IPS-18c (cell line): ENCODE measurements around the gene CES3.
A peak's percentile ranks its signal among the peaks of the same experiment; 100 is the strongest.

Source experiments
- H3K4me3 ChIP-seq: 2 replicates; pipeline ENCODE4 v1.7.0; 2013; ENCODE audit warnings: low read depth, mild to moderate bottlenecking, low read length, moderate library complexity; ENCODE audit not compliant: insufficient read depth
- H3K9me3 ChIP-seq: one replicate; pipeline ENCODE4 v1.6.1; 2013; ENCODE audit warnings: mild to moderate bottlenecking, low read length, moderate library complexity; ENCODE audit not compliant: control insufficient read depth, insufficient read depth

The CES3 gene

DNA sequence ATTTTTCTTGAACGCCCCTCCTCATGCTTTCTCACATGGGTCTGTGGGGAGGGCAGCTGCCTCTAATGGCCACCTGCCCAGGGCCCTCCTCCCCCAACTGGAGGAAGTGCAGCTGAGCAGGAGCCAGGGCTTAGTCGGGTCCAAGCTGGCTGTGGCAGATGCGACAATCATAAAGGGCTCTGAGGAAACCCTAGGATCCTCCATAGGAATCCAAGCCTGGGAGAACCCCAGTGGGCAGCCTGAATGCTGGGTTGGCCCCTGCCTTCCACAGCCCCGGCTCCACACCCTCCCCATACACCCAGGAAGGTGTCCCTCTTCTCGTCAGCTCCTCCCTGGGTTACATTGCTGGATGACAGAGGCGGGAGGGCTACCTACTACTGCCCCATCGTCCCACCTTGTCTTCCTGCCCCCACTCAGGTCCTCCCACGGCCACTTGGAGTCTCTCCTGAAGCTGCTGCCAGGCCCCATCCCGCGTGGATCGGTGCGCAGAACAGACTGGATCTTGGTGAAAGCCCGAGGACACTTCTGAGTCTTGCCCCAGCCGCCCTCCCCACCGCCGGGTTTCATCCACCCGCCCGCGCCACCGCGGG lies 52.3 kb downstream of the CES3 start:
- Histone ChIP-seq H3K9me3 (no peaks in the 10 kb centered on the region), H3K4me3 (peak overlapping the region; percentile 52)

DNA sequence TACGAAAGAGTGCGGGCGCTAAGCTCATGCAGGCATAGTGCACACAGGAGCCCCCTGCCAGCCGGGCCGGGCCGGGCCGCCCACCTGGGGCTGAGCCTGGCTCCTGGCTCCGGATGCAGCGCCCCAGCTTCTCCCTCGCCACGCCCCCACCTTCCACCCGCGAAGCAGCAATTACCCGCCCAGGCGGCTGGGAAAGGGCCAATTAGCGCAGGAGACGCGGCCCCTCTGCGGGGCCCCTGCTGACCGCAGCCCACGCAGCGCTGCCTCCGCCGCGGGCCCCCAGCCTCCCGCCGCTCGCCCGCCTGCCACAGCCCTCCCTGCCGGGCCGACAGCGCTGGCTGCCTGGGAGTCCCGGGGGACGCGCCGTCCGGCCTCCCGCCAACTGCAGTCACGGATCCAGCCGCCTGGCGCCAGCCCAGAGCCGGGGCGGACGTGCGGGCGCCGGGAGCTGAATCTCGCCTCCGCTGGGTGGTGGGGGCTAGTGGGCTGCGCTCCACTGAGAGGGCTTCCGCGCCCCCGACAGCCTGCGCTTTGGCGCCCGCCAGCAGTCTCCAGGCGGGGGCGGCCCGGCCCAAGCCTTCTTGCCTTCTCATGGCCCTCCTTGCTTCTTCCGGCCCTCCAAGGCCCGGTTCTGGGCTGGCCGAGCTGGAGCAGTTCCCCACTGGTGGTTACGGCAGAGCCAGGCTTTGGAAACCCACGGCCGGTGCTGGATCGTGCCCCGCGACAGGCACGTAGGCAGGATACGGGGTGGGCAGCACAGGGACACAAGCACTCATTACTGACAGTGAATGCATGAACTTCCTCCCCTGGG lies 53.0 kb downstream of the CES3 start:
- peak overlapping the region; percentile 52 for H3K4me3 ChIP-seq
- H3K9me3 ChIP-seq = no peaks in the 10 kb centered on the region

DNA sequence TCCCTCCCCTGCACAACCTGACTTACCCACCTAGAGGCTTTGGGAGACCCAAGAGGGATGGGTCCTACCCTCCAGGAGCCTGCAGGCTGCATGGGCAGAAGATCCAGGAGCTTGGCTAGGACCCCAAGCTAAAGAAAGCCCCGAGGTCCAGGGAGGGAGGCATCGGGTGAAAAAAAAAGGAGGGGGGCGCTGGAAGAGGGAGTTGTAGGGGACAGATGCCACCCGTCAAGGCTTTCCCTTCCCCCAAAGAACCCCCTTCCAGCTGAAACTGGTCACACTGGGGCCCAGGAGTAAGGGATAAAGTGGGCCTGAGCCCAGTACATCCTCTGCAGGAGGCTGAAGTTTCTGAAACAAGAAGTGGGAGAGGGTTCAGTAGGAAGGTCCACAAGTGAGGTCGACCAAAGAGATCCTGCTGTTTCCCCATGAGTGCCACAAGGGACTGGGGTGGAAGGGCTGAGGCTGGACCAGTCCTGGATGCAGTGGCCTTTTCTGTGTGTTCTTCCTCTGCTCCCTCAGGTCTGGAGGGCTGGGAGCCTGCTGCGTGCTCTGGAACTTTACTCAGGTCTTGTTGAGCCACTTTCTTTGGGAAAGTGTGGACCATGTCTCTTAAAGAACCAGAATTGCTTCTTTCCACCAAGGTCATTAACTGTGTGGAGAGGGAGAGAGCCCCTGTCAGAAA lies 53.7 kb downstream of the CES3 start:
- no peak overlapping the region; the same call in 1 of the 2 replicates for H3K4me3 ChIP-seq
- H3K9me3 ChIP-seq = no peaks in the 10 kb centered on the region

DNA sequence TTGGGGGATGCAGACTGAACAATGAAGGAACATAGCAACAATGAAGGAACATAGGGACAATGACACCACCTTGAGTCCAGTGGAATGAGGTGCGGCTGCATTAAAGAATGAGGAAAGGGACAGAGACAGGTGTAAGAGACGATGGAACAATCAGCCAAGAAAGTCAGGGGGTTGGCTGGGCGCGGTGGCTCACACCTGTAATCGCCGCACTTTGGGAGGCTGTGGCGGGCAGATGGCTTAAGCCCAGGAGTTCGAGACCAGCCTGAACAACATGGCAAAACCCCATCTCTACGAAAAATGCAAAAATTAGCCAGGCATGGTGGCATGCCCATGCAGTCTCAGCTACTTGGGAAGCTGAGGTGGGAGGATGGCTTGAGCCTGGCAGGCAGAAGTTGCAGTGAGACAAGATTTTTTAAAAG lies 54.3 kb downstream of the CES3 start:
- H3K4me3 ChIP-seq = no peak overlapping the region
- H3K9me3 ChIP-seq = no peaks in the 10 kb centered on the region

DNA sequence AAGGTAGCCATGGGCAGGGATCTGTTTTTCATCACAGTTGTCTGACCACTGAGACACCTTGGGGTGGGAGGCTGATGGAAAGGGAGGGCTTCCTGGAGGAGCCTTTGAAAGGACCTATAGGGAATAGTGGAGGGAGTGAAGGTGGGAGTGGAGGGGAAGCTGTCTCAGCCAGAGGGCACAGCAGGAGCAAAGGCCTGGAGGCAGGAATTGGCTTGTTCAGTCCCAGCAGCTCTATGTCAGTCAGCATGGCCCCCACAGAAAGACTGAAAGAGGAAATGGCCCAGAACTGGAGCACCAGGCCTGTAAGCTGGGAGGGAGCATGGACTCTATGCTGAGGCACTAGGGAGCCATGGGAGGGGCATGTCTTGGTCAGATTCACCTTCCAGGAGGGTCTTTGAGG lies 55.1 kb downstream of the CES3 start:
- Histone ChIP-seq H3K9me3 (no peaks in the 10 kb centered on the region), H3K4me3 (no peak overlapping the region)

DNA sequence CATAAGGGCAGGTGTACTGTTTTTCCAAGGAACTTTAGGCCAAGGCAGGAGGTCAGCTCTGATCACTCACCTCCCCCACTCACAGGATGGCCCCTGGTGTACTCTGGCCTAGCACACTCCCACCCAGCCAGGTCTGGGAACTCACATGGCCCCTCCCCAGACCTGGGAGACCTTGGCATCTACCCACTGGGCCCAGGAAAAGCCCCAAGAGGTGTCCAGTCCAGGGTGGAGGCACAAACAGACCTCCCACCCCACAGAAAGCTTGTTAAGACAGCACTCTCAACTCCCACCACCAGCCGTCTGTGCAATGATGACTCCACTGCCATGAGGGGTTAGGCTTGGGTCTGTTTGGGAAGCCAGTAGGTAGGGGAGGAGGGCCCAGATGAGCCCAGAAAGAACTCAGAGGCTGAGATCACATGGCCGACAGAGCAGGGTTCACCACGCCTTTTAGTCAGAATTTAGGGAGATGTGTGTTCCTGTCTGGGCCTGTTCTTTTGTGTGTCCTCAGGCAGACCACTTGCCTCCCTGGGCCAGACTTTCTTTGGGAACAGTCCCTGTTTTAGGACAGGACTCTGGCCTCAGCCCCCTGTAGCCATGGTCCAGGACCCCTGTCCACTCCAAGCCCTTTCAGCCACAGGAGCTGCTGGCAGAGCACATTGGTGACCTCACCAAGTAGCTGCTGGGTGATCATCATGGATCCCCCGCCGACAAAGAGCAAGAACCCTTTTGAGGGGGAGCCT lies 55.8 kb downstream of the CES3 start:
- no peaks in the 10 kb centered on the region for H3K9me3 ChIP-seq
- H3K4me3 ChIP-seq = no peak overlapping the region

DNA sequence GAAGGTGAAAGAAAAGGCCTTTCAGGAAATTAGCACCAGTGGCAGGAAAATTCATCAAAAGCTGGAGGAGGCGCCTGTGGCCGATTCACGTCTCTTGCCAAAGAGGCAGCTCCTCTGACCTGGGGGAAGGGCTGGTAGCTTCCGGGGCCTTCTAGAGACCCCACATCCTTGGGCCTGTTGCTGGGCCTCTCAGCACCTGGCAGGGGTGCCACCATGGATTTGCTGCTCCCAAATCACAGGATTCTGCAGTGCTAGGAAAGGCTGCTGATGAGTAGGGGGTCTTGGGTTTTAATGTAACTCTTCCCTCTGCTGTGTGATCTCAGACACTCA lies 56.3 kb downstream of the CES3 start:
- H3K4me3 ChIP-seq = no peak overlapping the region
- H3K9me3 ChIP-seq = no peaks in the 10 kb centered on the region

DNA sequence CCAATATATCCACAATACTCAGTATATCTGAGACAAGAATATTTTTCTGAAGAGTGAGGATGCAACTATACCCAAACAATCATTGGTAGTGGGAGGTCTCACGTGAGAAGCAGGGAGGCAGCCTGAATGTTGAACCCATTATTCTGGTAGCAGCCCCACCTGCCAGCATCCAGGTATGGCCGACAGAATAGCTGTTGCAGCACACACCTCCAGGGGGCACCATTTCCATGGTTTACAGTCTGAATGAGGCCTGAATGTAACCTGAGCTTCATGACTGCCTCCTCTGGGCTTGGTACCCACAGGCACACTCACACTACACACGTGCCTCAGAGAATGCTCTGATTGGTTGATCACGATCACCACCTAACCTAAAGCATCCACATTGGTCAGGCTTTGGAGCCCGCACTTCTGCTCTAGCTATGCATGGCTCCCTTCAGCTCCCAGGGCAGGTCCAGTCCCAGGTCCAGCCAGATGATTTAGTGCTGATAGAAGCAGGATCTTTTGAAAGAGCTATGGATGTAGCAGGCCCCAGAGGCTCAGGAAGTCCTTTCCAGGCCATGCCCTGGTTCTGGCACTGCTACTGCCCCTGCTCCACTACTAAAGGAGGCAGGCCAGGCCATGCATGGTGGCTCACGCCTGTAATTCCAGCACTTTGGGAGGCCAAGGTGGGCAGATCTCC lies 56.9 kb downstream of the CES3 start:
- Histone ChIP-seq H3K9me3 (no peaks in the 10 kb centered on the region), H3K4me3 (no peak overlapping the region)

DNA sequence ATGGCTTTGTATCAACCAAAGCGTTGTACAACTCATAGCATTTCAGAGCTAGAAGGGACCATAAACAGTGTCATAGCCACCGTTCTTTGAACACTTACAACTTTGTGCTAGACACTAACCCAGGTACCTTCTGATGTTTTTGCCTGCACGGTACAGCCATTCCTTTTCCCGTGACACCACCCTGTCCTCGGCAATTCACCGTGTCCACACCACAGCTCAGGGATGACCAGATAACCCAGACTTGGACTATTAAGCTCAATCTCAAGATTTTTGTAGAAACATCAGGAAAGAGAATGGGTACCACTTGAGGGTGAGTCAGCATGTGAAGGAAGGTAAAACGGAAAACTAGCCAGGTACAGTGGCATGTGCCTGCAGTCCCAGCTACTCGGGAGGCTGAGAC lies 58.1 kb downstream of the CES3 start:
- Histone ChIP-seq H3K9me3 (no peaks in the 10 kb centered on the region), H3K4me3 (no peak overlapping the region)

DNA sequence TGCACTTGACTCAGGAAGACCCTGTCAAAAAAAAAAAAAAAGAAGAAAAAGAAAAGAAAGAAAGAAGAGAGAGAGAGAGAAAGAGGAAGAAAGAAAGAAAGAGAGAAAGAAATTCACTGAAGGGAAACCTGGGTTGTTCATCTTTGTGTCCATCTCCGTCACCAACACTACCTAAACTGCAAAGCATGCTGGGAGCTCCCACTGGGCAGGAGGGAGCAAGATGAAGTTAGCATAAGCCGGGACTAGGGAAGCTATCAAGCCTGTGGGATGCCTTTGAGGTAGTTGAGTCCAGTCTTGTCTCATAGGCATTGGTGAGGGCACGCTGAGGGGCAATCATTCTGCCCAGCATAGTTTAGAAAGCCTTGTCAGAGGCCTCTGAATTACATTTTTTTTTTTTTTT lies 60.3 kb downstream of the CES3 start:
- H3K4me3 ChIP-seq = no peak overlapping the region
- H3K9me3 ChIP-seq = no peaks in the 10 kb centered on the region

DNA sequence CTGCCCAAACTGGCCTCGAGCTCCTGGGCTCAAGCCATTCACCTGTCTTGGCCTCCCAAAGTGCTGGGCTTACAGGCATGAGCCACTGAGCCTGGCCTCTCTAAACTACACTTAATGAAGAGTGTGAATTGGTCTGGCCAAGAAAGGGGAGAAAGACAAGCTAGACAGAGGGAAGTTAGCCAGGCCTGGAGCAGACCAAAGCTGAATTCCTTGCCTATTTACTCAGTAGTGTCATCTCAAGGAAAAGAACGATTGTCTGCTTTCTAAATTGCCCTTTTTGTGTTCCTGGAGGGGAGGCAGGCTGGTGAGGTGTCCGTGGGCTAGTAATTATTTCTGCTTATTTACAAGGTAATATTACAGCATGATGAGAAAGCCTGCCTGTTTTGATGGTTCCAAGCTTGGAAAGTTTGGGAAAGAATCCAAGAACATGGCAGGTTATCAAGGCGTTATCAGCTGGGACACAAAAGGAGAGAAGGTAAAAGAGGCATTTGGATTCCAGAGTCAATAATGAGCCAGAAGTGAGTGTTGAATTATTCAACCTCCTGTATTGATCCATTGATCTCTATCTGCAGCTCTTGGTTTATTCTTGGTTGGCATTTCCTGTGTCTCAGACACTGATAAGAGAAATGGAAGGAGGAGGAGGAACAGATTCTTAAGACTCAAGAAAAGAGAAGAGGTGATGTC lies 61.6 kb downstream of the CES3 start:
- Histone ChIP-seq H3K9me3 (no peaks in the 10 kb centered on the region), H3K4me3 (no peak overlapping the region)

DNA sequence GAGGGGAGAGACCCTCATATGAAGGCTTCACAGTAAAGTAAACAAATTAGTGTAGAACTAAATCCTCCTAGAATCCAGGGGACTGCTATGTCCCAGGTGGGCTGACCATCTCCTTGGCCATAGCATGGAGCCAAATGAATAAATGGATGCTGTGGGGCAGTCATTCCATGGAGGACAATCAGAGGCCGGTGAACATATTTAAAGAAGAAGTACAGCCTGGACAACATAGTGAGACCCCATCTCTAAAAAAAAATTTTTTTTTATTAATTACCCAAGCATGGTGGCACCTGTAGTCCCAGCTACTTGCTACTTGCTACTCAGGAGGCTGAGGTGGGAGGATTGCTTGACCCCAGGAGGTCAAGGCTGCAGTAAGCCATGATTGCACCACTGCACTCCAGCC lies 62.6 kb downstream of the CES3 start:
- H3K9me3 ChIP-seq = no peaks in the 10 kb centered on the region
- H3K4me3 ChIP-seq = no peak overlapping the region
